ENCODE measurements around the gene LTV1.

DNA sequence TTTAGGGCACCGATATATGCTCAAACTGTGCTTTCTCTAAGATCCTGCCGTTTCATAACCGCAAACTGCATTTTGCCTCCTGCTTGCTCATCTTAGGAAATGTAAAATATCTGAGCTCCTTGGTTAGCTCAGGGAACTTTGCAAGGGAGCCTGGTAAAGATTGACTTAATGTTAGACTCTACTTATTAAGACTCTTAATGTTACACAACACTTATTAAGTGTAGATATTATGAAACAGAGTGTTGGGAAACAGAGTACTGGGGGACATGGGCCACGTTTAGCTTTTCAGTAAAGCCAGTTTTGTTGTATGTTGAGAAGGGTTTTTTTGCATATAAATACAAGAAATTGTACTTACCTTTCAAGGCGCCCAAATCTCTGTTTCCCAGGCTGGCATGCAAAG, 1.9 kb downstream of the LTV1 start:
- TF ChIP-seq ZNF274 (IDR thresholded peaks at IDR 0.05; ENCODE audit: low read depth, low read length) (no peak), SUZ12 (IDR thresholded peaks at IDR 0.05; ENCODE audit: extremely low read depth, insufficient read depth, insufficient read length) (no peak), YY1 (IDR thresholded peaks at IDR 0.05; ENCODE audit: insufficient read depth, insufficient read length) (no peak)
